ENCODE measurements around the gene NUP210L.
A peak's percentile ranks its signal among the peaks of the same experiment; 100 is the strongest.

Gene NUP210L

GRCh38 chr1:153976819-153977249, 178.0 kb downstream of the NUP210L start:
- peak overlapping the region; percentile 83 for H3K4me3 ChIP-seq (ENCODE audit: low read depth, low read length)
- no peak for DNase-seq (ENCODE audit: low read depth)
- TF ChIP-seq CTCF (IDR thresholded peaks at IDR 0.05; ENCODE audit: control insufficient read depth, extremely low read depth, insufficient read depth), result no peak

DNA sequence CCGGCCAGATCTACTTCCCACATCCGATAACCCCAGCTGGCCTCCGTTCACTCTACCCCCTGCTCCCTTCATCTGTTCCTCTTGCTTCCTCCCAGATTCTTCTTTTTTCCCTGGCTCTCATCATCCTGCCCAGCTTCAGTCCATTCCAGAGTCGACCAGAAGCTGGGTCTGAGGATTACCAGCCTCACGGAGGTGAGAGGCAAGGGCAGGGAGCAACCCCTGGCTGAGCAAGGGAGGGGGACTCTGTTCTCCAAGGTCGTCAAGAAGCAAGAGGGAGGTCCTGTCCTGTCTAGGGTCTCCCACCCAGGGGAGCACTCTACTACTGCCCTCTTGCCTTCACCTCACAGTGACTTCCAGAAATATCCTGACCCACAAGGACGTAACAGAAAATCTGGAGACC, 181.3 kb downstream of the NUP210L start:
- no peak overlapping the region for H3K4me3 ChIP-seq (ENCODE audit: low read depth, low read length)
- no peak for DNase-seq (ENCODE audit: low read depth)
- TF ChIP-seq CTCF (IDR thresholded peaks at IDR 0.05; ENCODE audit: control insufficient read depth, extremely low read depth, insufficient read depth), result no peak

GRCh38 chr1:153973071-153973470, 181.8 kb downstream of the NUP210L start:
- H3K4me3 ChIP-seq (ENCODE audit: low read depth, low read length), result no peak overlapping the region
- DNase-seq (ENCODE audit: low read depth), result no peak
- no peak for TF ChIP-seq CTCF (IDR thresholded peaks at IDR 0.05; ENCODE audit: control insufficient read depth, extremely low read depth, insufficient read depth)

GRCh38 chr1:153970346-153970745, 184.5 kb downstream of the NUP210L start:
- no peak for DNase-seq (ENCODE audit: low read depth)
- H3K4me3 ChIP-seq (ENCODE audit: low read depth, low read length), result no peak overlapping the region
- TF ChIP-seq CTCF (IDR thresholded peaks at IDR 0.05; ENCODE audit: control insufficient read depth, extremely low read depth, insufficient read depth), result no peak

DNA sequence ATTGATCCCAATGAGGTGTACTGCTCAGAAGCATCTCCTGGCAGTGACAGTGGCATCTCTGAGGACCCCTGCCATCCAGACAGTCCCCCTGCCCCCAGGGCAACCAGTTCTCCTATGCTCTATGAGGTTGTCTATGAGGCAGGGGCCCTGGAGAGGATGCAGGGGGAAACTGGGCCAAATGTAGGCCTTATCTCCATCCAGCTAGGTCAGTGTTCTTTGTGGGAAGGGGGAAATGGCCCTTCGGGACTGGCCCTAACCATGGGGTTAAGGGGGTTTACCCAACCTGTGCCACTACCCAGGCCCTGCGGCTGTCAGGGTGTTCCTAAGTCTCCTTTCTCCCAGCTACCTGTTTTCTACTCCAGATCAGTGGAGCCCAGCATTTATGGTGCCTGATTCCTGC, 185.9 kb downstream of the NUP210L start:
- no peak for DNase-seq (ENCODE audit: low read depth)
- peak overlapping the region; percentile 97 for H3K4me3 ChIP-seq (ENCODE audit: low read depth, low read length)
- no peak for TF ChIP-seq CTCF (IDR thresholded peaks at IDR 0.05; ENCODE audit: control insufficient read depth, extremely low read depth, insufficient read depth)

DNA sequence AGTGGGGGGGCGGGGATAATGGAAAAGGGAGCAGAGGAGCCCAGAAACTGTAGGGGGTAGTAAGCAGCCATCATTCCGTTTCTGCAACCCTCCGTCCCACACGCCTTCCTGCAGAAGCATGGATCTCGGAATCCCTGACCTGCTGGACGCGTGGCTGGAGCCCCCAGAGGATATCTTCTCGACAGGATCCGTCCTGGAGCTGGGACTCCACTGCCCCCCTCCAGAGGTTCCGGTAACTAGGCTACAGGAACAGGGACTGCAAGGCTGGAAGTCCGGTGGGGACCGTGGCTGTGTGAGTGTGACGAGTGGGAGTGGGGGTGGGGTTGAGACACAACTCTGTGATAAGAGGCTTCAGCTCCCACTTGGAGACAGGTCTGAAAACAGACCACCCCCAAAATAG, 186.5 kb downstream of the NUP210L start:
- no peak for DNase-seq (ENCODE audit: low read depth)
- TF ChIP-seq CTCF (IDR thresholded peaks at IDR 0.05; ENCODE audit: control insufficient read depth, extremely low read depth, insufficient read depth), result no peak
- peak overlapping the region; percentile 97 for H3K4me3 ChIP-seq (ENCODE audit: low read depth, low read length)

DNA sequence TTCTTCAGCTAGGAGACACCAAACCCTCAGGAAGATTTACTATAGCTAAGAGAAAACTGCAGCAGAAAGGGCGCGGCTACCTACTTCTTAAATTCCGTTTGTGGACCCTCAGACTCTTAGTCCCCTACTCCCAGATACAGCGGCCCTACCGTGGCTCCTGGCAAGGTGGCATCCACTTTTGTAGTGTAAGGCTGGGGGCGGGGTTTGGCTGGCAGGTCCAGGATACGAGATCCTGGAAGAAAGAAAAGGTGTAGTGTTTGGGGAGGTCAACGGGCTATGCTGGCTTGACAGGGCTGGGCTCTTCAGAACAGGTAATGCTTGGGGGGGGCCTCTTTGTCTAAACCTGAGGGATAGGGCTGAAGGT, 186.9 kb downstream of the NUP210L start:
- TF ChIP-seq CTCF (IDR thresholded peaks at IDR 0.05; ENCODE audit: control insufficient read depth, extremely low read depth, insufficient read depth), result no peak
- DNase-seq (ENCODE audit: low read depth), result no peak
- H3K4me3 ChIP-seq (ENCODE audit: low read depth, low read length), result peak overlapping the region; percentile 97

Measured in LNCaP clone FGC (cell line).